Kidney glomerular epithelial cell (primary cell): Measurements from ENCODE around the gene LTBP3.

ENCODE experiments used
- DNase-seq: peaks from one replicate; lab custom pipeline; 2025; lab: John Stamatoyannopoulos, UW

Gene LTBP3

GRCh38 chr11:65558002-65558929 is at the start of gene LTBP3:
TSS of gene LTBP3 (minus strand) at chr11:65558359. CDS start at chr11:65557959, 400 bp downstream.
- DNase-seq: no peak

GRCh38 chr11:65606876-65607613 is 48.9 kb upstream of the LTBP3 start:
- peak; percentile 90 for DNase-seq

GRCh38 chr11:65604258-65604657 is 46.1 kb upstream of the LTBP3 start:
- DNase-seq: no peak

GRCh38 chr11:65599955-65600246 is 41.7 kb upstream of the LTBP3 start:
- no peak for DNase-seq

GRCh38 chr11:65599216-65599954 is 41.2 kb upstream of the LTBP3 start:
- DNase-seq: no peak

GRCh38 chr11:65598258-65598699 is 40.1 kb upstream of the LTBP3 start:
- DNase-seq: no peak

GRCh38 chr11:65596520-65596919 is 38.4 kb upstream of the LTBP3 start:
- no peak for DNase-seq

GRCh38 chr11:65595543-65596281 is 37.6 kb upstream of the LTBP3 start, which contains the start of gene KCNK7:
TSS of gene KCNK7 (minus strand) at chr11:65595800. CDS start at chr11:65595772, 28 bp downstream.
- DNase-seq: no peak

GRCh38 chr11:65595131-65595530 is 37.0 kb upstream of the LTBP3 start:
- DNase-seq: no peak

- no peak for DNase-seq
Observed at GRCh38 chr11:65593518-65594414, 35.6 kb upstream of the LTBP3 start.

GRCh38 chr11:65592858-65593517 is 34.8 kb upstream of the LTBP3 start:
- no peak for DNase-seq

GRCh38 chr11:65591939-65592857 is 34.0 kb upstream of the LTBP3 start:
- DNase-seq: no peak

GRCh38 chr11:65590240-65590738 is 32.1 kb upstream of the LTBP3 start:
- DNase-seq: no peak

GRCh38 chr11:65589444-65590239 is 31.5 kb upstream of the LTBP3 start:
- DNase-seq: no peak

- peak; percentile 27 for DNase-seq
Observed at GRCh38 chr11:65588199-65589054, 30.3 kb upstream of the LTBP3 start.

- no peak for DNase-seq
Observed at GRCh38 chr11:65586676-65587075, 28.5 kb upstream of the LTBP3 start.

GRCh38 chr11:65586247-65586630 is 28.1 kb upstream of the LTBP3 start:
- no peak for DNase-seq
